Measurements from ENCODE around the gene SLC25A43.

DNA sequence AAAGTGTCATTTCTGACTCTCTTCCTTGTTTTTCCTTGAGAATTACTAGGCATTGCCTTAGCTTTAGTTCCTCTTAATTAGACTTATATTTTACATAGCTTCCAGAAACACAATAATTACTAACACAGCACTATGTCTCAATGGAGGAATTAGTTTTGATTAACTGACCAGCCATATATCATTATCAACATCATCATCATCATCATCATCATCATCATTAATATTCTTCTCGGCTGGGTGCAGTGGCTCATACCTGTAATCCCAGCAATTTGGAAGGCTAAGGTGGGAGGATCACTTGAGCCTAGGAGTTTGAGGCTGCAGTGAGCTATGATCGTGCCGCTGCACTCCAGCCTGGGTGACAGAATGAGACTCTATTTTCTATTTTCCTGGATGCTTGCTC, 66.4 kb downstream of the SLC25A43 start:
- TF ChIP-seq EZH2 (IDR thresholded peaks at IDR 0.05; ENCODE audit: borderline replicate concordance) (no peak), EZH2phosphoT487 (IDR thresholded peaks at IDR 0.05; ENCODE audit: low read depth, severe bottlenecking, unreplicated experiment) (no peak)
- TF ChIP-seq, protein P1, sequence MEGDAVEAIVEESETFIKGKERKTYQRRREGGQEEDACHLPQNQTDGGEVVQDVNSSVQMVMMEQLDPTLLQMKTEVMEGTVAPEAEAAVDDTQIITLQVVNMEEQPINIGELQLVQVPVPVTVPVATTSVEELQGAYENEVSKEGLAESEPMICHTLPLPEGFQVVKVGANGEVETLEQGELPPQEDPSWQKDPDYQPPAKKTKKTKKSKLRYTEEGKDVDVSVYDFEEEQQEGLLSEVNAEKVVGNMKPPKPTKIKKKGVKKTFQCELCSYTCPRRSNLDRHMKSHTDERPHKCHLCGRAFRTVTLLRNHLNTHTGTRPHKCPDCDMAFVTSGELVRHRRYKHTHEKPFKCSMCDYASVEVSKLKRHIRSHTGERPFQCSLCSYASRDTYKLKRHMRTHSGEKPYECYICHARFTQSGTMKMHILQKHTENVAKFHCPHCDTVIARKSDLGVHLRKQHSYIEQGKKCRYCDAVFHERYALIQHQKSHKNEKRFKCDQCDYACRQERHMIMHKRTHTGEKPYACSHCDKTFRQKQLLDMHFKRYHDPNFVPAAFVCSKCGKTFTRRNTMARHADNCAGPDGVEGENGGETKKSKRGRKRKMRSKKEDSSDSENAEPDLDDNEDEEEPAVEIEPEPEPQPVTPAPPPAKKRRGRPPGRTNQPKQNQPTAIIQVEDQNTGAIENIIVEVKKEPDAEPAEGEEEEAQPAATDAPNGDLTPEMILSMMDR (IDR thresholded peaks at IDR 0.05; ENCODE audit: poor library complexity) = no peak
